ENCODE results near the gene HABP4.

Gene HABP4

DNA sequence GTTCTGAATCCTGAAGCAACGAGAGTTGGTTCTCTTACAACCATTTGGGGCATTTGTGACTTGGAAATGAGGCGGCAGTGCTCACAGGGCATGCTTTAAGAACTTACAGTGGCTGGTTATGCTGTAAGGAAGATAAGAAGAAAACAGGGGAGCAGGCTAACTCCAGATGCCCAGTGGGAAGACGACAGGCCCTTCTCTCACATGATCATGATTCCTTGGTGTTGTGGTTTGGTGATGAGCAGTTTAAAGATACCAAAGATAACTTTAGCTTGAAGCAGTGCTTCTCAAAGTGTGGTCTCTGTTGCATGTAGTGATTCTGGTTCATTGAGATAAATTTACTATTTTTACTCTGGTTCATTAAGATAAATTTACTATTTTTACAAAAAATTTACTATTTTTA lies 2.6 kb upstream of the HABP4 start:
- no peak for TF ChIP-seq CTCF (IDR thresholded peaks at IDR 0.05; ENCODE audit: extremely low read depth, insufficient read depth, missing control alignments)
- DNase-seq (ENCODE audit: low spot score): no peak
- in situ Hi-C loops (cut with MboI; ENCODE audit: low pct_unique_long_range_greater_than_20kb, low sequenced_read_pairs, unreplicated experiment): loop anchor here (10.0 kb wide), 1 partner anchor 207 kb away; the partner anchor contains the start of gene PRXL2C

DNA sequence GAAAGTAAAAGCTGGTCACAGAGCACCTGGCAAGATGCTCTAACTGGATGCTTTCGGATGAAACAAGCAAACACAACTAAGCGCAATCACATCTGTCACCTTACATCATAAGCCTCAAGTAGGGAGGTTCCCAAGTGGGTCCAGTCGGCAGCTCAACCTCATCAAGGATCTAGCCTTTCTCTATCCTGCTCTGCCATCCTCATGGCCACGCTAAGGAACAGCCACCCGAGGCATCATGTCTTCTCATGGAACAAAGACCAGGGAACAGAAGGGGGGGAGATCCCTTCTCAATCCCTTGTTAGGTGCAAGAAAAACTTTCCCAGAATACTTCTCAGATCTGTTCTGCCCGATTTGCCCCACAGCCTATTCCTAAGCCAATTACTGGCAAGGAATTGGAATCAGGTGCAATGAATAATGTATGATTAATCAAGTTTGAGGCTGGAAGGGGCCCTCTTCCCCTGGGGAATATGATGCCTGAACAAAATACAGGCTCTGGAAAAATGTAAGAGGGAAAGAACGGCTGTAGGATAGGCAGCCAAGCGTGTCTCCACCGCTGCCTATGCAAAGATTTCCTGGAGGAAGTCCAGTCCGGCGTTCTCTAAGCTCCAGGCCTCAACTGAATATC lies 1.3 kb upstream of the HABP4 start:
- no peak for TF ChIP-seq CTCF (IDR thresholded peaks at IDR 0.05; ENCODE audit: extremely low read depth, insufficient read depth, missing control alignments)
- DNase-seq (ENCODE audit: low spot score): no peak
- in situ Hi-C loops (cut with MboI; ENCODE audit: low pct_unique_long_range_greater_than_20kb, low sequenced_read_pairs, unreplicated experiment): loop anchor here (10.0 kb wide), 1 partner anchor 206 kb away; the partner anchor contains the start of gene PRXL2C

DNA sequence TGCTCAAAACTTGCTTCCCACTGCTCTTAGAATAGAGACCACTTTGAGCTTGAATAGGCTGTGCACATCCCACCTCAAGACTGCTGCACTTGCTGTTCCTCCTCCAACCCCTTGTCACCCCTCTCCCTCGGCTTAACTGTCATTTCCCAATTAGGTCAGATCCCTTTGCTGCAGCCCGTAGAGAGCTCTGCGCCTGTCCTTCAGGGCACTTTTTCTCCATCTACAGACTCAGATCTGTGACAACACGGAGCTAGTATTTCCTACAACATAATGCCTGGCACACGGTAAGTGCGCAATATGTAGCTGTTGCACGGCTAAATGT lies 485 bp upstream of the HABP4 start:
- DNase-seq (ENCODE audit: low spot score): no peak
- in situ Hi-C loops (cut with MboI; ENCODE audit: low pct_unique_long_range_greater_than_20kb, low sequenced_read_pairs, unreplicated experiment): loop anchor here (10.0 kb wide), 1 partner anchor 205 kb away; the partner anchor contains the start of gene PRXL2C
- no peak for TF ChIP-seq CTCF (IDR thresholded peaks at IDR 0.05; ENCODE audit: extremely low read depth, insufficient read depth, missing control alignments)

GRCh38 chr9:96450613-96451528 lies 902 bp downstream of the HABP4 start:
- TF ChIP-seq CTCF (IDR thresholded peaks at IDR 0.05; ENCODE audit: extremely low read depth, insufficient read depth, missing control alignments): no peak
- DNase-seq (ENCODE audit: low spot score): peak; percentile 60
- in situ Hi-C loops (cut with MboI; ENCODE audit: low pct_unique_long_range_greater_than_20kb, low sequenced_read_pairs, unreplicated experiment): no loop called here

DNA sequence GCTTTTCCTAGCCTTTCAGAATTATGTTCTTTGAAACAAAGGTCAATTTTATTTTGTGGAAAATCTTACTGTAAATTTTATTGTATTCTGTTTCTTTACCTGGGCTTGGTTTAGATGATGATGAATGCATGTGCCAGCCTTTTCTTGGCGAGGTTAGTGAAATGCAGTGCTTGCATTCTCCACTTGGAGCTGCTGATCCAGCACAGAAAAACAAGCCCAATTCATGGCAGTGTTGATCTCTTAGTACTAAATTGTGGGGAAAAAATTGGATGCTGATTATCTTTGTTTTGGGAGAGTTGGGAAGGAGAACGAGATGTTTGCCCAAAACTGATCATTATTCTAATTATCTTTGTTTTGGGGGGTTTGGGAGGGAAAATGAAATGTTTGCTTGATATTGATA lies 3.7 kb downstream of the HABP4 start:
- TF ChIP-seq CTCF (IDR thresholded peaks at IDR 0.05; ENCODE audit: extremely low read depth, insufficient read depth, missing control alignments): peak; percentile 17
- in situ Hi-C loops (cut with MboI; ENCODE audit: low pct_unique_long_range_greater_than_20kb, low sequenced_read_pairs, unreplicated experiment): no loop called here
- DNase-seq (ENCODE audit: low spot score): peak; percentile 32

DNA sequence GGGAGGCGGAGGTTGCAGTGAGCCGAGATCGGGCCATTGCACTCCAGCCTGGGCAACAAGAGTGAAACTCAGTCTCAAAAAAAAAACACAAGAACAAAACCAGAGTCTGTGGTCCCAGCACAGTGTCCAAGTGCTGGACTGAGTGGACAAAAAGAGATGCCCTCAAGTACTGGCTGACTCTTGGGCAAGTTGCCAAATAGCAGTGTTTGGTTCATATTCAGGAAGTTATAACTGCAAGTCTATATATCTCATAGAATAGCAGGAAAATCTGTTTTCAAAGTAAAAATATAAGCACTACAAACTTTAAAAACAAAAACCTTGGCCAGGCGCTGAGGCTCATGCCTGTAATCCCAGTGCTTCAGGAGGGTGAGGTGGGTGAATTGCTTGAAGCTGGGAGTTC lies 7.3 kb downstream of the HABP4 start:
- DNase-seq (ENCODE audit: low spot score): no peak
- no peak for TF ChIP-seq CTCF (IDR thresholded peaks at IDR 0.05; ENCODE audit: extremely low read depth, insufficient read depth, missing control alignments)
- in situ Hi-C loops (cut with MboI; ENCODE audit: low pct_unique_long_range_greater_than_20kb, low sequenced_read_pairs, unreplicated experiment): no loop called here
